Bronchial epithelial cell (primary cell): ENCODE measurements around the gene ADPRM. TPM values are rescaled to one million over a fixed set of nuclear protein-coding genes. Genes with fewer than 3 reads are reported as not detected.

Experiments
- DNase-seq: peaks from one replicate; pipeline ENCODE4 v3.0.0-alpha.2; 2010; ENCODE audit warnings: low read depth
- FAIRE-seq: peaks from 2 replicates; lab custom pipeline; 2011; peaks lifted over from hg19 to GRCh38; lab: Jason Lieb, UNC
- H3K27me3 ChIP-seq: 2 replicates; pipeline ENCODE4 v1.5.1; 2011; ENCODE audit warnings: low read length; ENCODE audit not compliant: control insufficient read depth, insufficient read depth
- H3K36me3 ChIP-seq: 2 replicates; pipeline ENCODE4 v1.5.1; 2011; ENCODE audit warnings: low read length; ENCODE audit not compliant: control insufficient read depth, insufficient read depth
- H3K4me3 ChIP-seq: 2 replicates; pipeline ENCODE4 v1.5.1; 2011; ENCODE audit warnings: mild to moderate bottlenecking, low read depth, low read length, control low read depth
- CTCF ChIP-seq: IDR thresholded peaks from 2 replicates; pipeline ENCODE4 v1.5.1; 2011; ENCODE audit warnings: mild to moderate bottlenecking, moderate library complexity, low read length, control low read depth, inconsistent platforms; ENCODE audit not compliant: insufficient read depth, severe bottlenecking
- total RNA-seq: library from RNA; depleted of rRNA; stranded (reverse); fragments of >200 nt; gene quantifications from 2 replicates; pipeline ENCODE4 v1.2.1, GENCODE V29; 2014

The ADPRM gene
- total RNA-seq, 1 donor from 2014 or later = 20.5 TPM

- no peak for TF ChIP-seq CTCF
- H3K36me3 ChIP-seq = no peaks in the 10 kb centered on the region
- no peak for DNase-seq
- no peaks in the 10 kb centered on the region for H3K27me3 ChIP-seq
- H3K4me3 ChIP-seq = no peak overlapping the region
- FAIRE-seq = no peak
These were observed 44.3 kb upstream of the ADPRM start for GRCh38 chr17:10652984-10653659.

- Histone ChIP-seq H3K36me3 (no peaks in the 10 kb centered on the region), H3K4me3 (no peak overlapping the region), H3K27me3 (no peaks in the 10 kb centered on the region)
- no peak for TF ChIP-seq CTCF
- FAIRE-seq (no peak), DNase-seq (no peak)
These were observed 43.4 kb upstream of the ADPRM start for GRCh38 chr17:10653987-10654386.

- H3K27me3 ChIP-seq = no peaks in the 10 kb centered on the region
- H3K36me3 ChIP-seq = no peaks in the 10 kb centered on the region
- H3K4me3 ChIP-seq = no peak within 1 kb of the TSS
- DNase-seq (no peak), FAIRE-seq (no peak)
- TF ChIP-seq CTCF = no peak
These were observed 40.2 kb upstream of the ADPRM start, which contains the start of gene MYH3 for GRCh38 chr17:10657148-10657547. Gene MYH3 (minus strand): TSS chr17:10657309. CDS start chr17:10655064, 2,245 bp downstream.

GRCh38 chr17:10657879-10658278, 39.5 kb upstream of the ADPRM start:
- Histone ChIP-seq H3K36me3 (no peaks in the 10 kb centered on the region), H3K4me3 (no peak overlapping the region)
- FAIRE-seq = no peak

GRCh38 chr17:10661437-10661836, 36.0 kb upstream of the ADPRM start:
- H3K36me3 ChIP-seq = no peaks in the 10 kb centered on the region
- no peak for DNase-seq
- H3K27me3 ChIP-seq = no peaks in the 10 kb centered on the region
- no peak for TF ChIP-seq CTCF
- H3K4me3 ChIP-seq = no peak overlapping the region
- FAIRE-seq = no peak

More at GRCh38 chr17:10657879-10658278, 39.5 kb upstream of the ADPRM start:
- TF ChIP-seq CTCF = no peak
- no peaks in the 10 kb centered on the region for H3K27me3 ChIP-seq
- DNase-seq = no peak

- FAIRE-seq (no peak), DNase-seq (no peak)
- no peak for TF ChIP-seq CTCF
- H3K27me3 ChIP-seq = no peaks in the 10 kb centered on the region
- no peaks in the 10 kb centered on the region for H3K36me3 ChIP-seq
- no peak overlapping the region for H3K4me3 ChIP-seq
These were observed 34.2 kb upstream of the ADPRM start for GRCh38 chr17:10663231-10663630.
